SH-SY5Y (cell line): ENCODE measurements around the gene CRISP2.

Experiments used
- GATA2 ChIP-seq: IDR thresholded peaks from 2 replicates; pipeline ENCODE4 v1.6.1; 2011; ENCODE audit warnings: mild to moderate bottlenecking, low read depth, low read length
- GATA3 ChIP-seq: IDR thresholded peaks from 2 replicates; pipeline ENCODE4 v1.6.1; 2011; ENCODE audit warnings: low read depth, mild to moderate bottlenecking, low read length, moderate library complexity

DNA sequence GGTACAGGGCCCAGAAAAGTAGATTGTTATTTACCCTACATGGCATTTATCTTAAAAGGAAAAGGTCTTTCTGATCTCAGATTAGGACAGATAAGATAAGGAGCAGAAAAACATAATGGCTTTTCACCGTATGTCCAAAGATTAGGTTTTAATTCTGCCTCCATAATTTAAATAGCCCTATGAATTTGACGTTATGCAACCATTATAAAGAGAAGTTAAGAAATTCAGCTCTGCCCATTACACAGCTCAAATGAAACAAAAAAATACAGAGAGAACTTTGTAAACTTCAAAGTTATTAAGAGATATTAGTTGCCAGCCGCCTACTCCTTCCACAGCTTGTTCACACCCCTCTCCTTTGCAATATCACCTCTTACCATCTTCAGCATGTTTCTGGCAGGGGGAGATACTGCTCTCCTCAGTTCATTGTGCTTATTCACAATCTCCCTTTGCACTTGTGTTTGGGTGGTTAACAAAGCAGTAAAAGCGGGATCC, 22.7 kb upstream of the CRISP2 start:
- no peak for TF ChIP-seq GATA2
- no peak for TF ChIP-seq GATA3
